Hepatocyte (in vitro differentiated cells): ENCODE results near the gene BATF3. TPM values are rescaled to one million over a fixed set of nuclear protein-coding genes. Genes with fewer than 3 reads are reported as not detected.

Experiments used
- DNase-seq: peaks from one replicate; pipeline ENCODE4 v3.0.0-alpha.2; 2016; ENCODE audit warnings: low spot score
- H2AFZ ChIP-seq: fragments of 200-600 bp; sonication (generic); 2 replicates; pipeline ENCODE4 v1.6.0; 2016; ENCODE audit warnings: antibody characterized with exemption, mild to moderate bottlenecking
- H3K27ac ChIP-seq: fragments of 200-600 bp; sonication (generic); 2 replicates; pipeline ENCODE4 v1.5.1; 2016; ENCODE audit warnings: mild to moderate bottlenecking
- H3K27me3 ChIP-seq: fragments of 200-600 bp; sonication (generic); 2 replicates; pipeline ENCODE4 v1.6.1; 2016
- H3K36me3 ChIP-seq: fragments of 200-600 bp; sonication (generic); replicated peaks from 2 replicates; pipeline ENCODE4 v1.5.1; 2016; ENCODE audit warnings: low read depth; ENCODE audit not compliant: insufficient read depth
- H3K4me1 ChIP-seq: fragments of 200-600 bp; sonication (generic); 2 replicates; pipeline ENCODE4 v1.5.1; 2016; ENCODE audit warnings: mild to moderate bottlenecking, moderate library complexity; ENCODE audit not compliant: insufficient read depth
- H3K4me2 ChIP-seq: fragments of 200-600 bp; sonication (generic); 2 replicates; pipeline ENCODE4 v1.6.0; 2016
- H3K4me3 ChIP-seq: fragments of 200-600 bp; sonication (generic); 2 replicates; pipeline ENCODE4 v1.5.1; 2016; ENCODE audit warnings: mild to moderate bottlenecking
- H3K79me2 ChIP-seq: fragments of 200-600 bp; sonication (generic); 2 replicates; pipeline ENCODE4 v1.6.0; 2017; ENCODE audit warnings: mild to moderate bottlenecking
- H3K9me2 ChIP-seq: fragments of 200-600 bp; sonication (generic); replicated peaks from 2 replicates; pipeline ENCODE4 v1.6.0; 2017; ENCODE audit warnings: mild to moderate bottlenecking; ENCODE audit not compliant: insufficient read depth
- H3K9me3 ChIP-seq: fragments of 200-600 bp; sonication (generic); 2 replicates; pipeline ENCODE4 v1.5.1; 2016; ENCODE audit warnings: low read depth, mild to moderate bottlenecking
- H4K20me1 ChIP-seq: fragments of 200-600 bp; sonication (generic); 2 replicates; pipeline ENCODE4 v1.6.0; 2016; ENCODE audit warnings: mild to moderate bottlenecking; ENCODE audit not compliant: insufficient read depth, poor library complexity, severe bottlenecking
- CTCF ChIP-seq: fragments of 200-600 bp; sonication (generic); IDR thresholded peaks from 2 replicates; pipeline ENCODE4 v1.5.1; 2016; ENCODE audit warnings: antibody characterized with exemption, mild to moderate bottlenecking; ENCODE audit not compliant: poor library complexity
- EZH2 ChIP-seq: fragments of 200-600 bp; sonication (generic); IDR thresholded peaks from 2 replicates; pipeline ENCODE4 v1.6.1; 2016; ENCODE audit warnings: antibody characterized with exemption, mild to moderate bottlenecking, borderline replicate concordance
- EZH2phosphoT487 ChIP-seq: fragments of 200-600 bp; sonication (generic); IDR thresholded peaks from one replicate; pipeline ENCODE4 v1.6.1; 2018; ENCODE audit warnings: antibody characterized with exemption, mild to moderate bottlenecking, low read depth, moderate library complexity; ENCODE audit not compliant: unreplicated experiment, severe bottlenecking
- WGBS: methylation state at CpG from one replicate; pipeline ENCODE4 v1.1.6; 2016; ENCODE audit warnings: low lambda C conversion rate; ENCODE audit errors: missing lambda C conversion rate; 5-methylcytosine and 5-hydroxymethylcytosine counted together
- polyA plus RNA-seq: library from polyadenylated mRNA; unstranded; fragments of >200 nt; fragmentation: Nextera tagmentation; extraction: Ambion mirVana; gene quantifications from 2 replicates; pipeline ENCODE4 v1.2.1, GENCODE V29; 2016
- total RNA-seq: library from RNA; depleted of rRNA; stranded (reverse); fragments of >200 nt; gene quantifications from 2 replicates; pipeline ENCODE4 v1.2.3, GENCODE V29; 2014

BATF3 gene
- total and polyA plus RNA-seq, 2 experiments from 2014 or later, result 3.5 TPM; not detected in 1

GRCh38 chr1:212667223-212668139 lies 32.2 kb downstream of the BATF3 start:
- no peak for TF ChIP-seq CTCF
- TF ChIP-seq EZH2, result no peak
- TF ChIP-seq EZH2phosphoT487, result no peak
- DNase-seq, result peak; percentile 64
- Histone ChIP-seq H3K4me3 (no peak overlapping the region), H3K79me2 (no peaks in the 10 kb centered on the region), H3K4me1 (peaks cover 4% of the 10 kb centered on the region), H3K27me3 (no peaks in the 10 kb centered on the region), H3K9me2 (no peaks in the 10 kb centered on the region), H3K27ac (peak overlapping the region; percentile 66), H3K4me2 (peak overlapping the region; percentile 49), H3K9me3 (no peaks in the 10 kb centered on the region), H2AFZ (no peak overlapping the region), H3K36me3 (no peaks in the 10 kb centered on the region), H4K20me1 (no peaks in the 10 kb centered on the region)
- 51% methylated on average over 9 of the region's 9 CpGs for WGBS

- Histone ChIP-seq H3K9me2 (no peaks in the 10 kb centered on the region), H2AFZ (no peak overlapping the region), H3K79me2 (no peaks in the 10 kb centered on the region), H3K36me3 (no peaks in the 10 kb centered on the region), H3K27me3 (no peaks in the 10 kb centered on the region), H3K9me3 (no peaks in the 10 kb centered on the region), H3K27ac (no peak overlapping the region), H4K20me1 (no peaks in the 10 kb centered on the region), H3K4me3 (no peak overlapping the region), H3K4me1 (peaks cover 4% of the 10 kb centered on the region), H3K4me2 (no peak overlapping the region)
- DNase-seq, result no peak
- 86% methylated on average over 10 of the region's 10 CpGs for WGBS
- TF ChIP-seq EZH2, result no peak
- TF ChIP-seq EZH2phosphoT487, result no peak
- TF ChIP-seq CTCF, result no peak
These were observed 33.4 kb downstream of the BATF3 start for GRCh38 chr1:212666116-212666775.

- H3K9me3 ChIP-seq, result no peaks in the 10 kb centered on the region
- 18% methylated on average over 25 of the region's 37 CpGs for WGBS
- H3K27ac ChIP-seq, result no peak overlapping the region
- TF ChIP-seq EZH2 (no peak), EZH2phosphoT487 (no peak), CTCF (peak; percentile 96)
- H3K9me2 ChIP-seq, result no peaks in the 10 kb centered on the region
- H3K4me2 ChIP-seq, result peak overlapping the region; percentile 78
- H3K36me3 ChIP-seq, result no peaks in the 10 kb centered on the region
- no peaks in the 10 kb centered on the region for H3K27me3 ChIP-seq
- H3K4me3 ChIP-seq, result peak overlapping the region; percentile 43
- no peaks in the 10 kb centered on the region for H4K20me1 ChIP-seq
- peak overlapping the region; percentile 69 for H2AFZ ChIP-seq
- H3K4me1 ChIP-seq, result peaks cover 4% of the 10 kb centered on the region
- DNase-seq, result peak; percentile 89
- no peaks in the 10 kb centered on the region for H3K79me2 ChIP-seq
These were observed 34.2 kb downstream of the BATF3 start for GRCh38 chr1:212665241-212666115.
